Uterus (tissue), 4 donors: ENCODE measurements around the gene TRMT2B. TPM values are rescaled to one million over a fixed set of nuclear protein-coding genes. Genes with fewer than 3 reads are reported as not detected.
"Not testable (repeated sequence)": the region's sequence is repeated elsewhere in the genome, so short reads cannot be mapped to it uniquely, and the experiment has no call there.

ENCODE experiments used
- DNase-seq, 2 donors: peaks; one replicate each; pipeline ENCODE4 v3.0.0-alpha.2; 2019 to 2020
- H3K27ac ChIP-seq, 2 donors: fragments of 200-600 bp; sonication (generic); 1 replicate in 1 of 2; 2 replicates in 1 of 2; pipeline ENCODE4 v1.5.1; 2016 to 2018
- H3K27me3 ChIP-seq, 2 donors: fragments of 200-600 bp; sonication (generic); one replicate each; pipeline ENCODE4 v1.5.1; 2018 to 2019; ENCODE audit warnings: control low read depth in 1 of 2
- H3K36me3 ChIP-seq, 2 donors: fragments of 200-600 bp; sonication (generic); one replicate each; pipeline ENCODE4 v1.5.1; 2019; ENCODE audit warnings: control low read depth in 1 of 2
- H3K4me1 ChIP-seq, 2 donors: fragments of 200-600 bp; sonication (generic); one replicate each; pipeline ENCODE4 v1.5.1; 2018 to 2019; ENCODE audit warnings: control low read depth in 1 of 2
- H3K4me3 ChIP-seq, 2 donors: fragments of 200-600 bp; sonication (generic); 1 replicate in 1 of 2; 2 replicates in 1 of 2; pipeline ENCODE4 v1.5.1; 2018 to 2019; ENCODE audit warnings: mild to moderate bottlenecking in 1 of 2
- H3K9me3 ChIP-seq, 2 donors: fragments of 200-600 bp; sonication (generic); one replicate each; pipeline ENCODE4 v1.5.1; 2019; ENCODE audit warnings: control low read depth in 1 of 2
- CTCF ChIP-seq, 4 experiments: fragments of 200-600 bp in 2 of 4; fragments of 450-650 bp in 2 of 4; sonication (generic) in 2 of 4; IDR thresholded peaks; one replicate each; pipeline ENCODE4 v1.5.1; 2016 to 2019; ENCODE audit warnings: antibody characterized with exemption in 4 of 4, mild to moderate bottlenecking in 2 of 4, moderate library complexity in 1 of 4
- POLR2A ChIP-seq, 2 donors: fragments of 450-650 bp; IDR thresholded peaks; one replicate each; pipeline ENCODE4 v1.6.1; 2016; ENCODE audit warnings: antibody characterized with exemption in 2 of 2, mild to moderate bottlenecking in 1 of 2, moderate library complexity in 1 of 2
- intact Hi-C: fragments of 100-400 bp; cut with DNase I; formaldehyde crosslinking; loops from one replicate; pipeline ENCODE4 v1.15.1; 2023; ENCODE audit warnings: low total_unique reads
- total RNA-seq, 4 donors: library from RNA; depleted of rRNA in 3 of 4; stranded (reverse); fragments of >200 nt in 3 of 4; gene quantifications; one replicate each; pipeline versions ENCODE4 v1.1.0 to v1.2.4, GENCODE V29; 2014 to 2023
- donor health status: DM: yes; HTN: yes; CAD: no.

Gene TRMT2B
- total RNA-seq, 4 donors from 2014 or later: 13.1 to 19.1 (median 16.1) TPM

DNA sequence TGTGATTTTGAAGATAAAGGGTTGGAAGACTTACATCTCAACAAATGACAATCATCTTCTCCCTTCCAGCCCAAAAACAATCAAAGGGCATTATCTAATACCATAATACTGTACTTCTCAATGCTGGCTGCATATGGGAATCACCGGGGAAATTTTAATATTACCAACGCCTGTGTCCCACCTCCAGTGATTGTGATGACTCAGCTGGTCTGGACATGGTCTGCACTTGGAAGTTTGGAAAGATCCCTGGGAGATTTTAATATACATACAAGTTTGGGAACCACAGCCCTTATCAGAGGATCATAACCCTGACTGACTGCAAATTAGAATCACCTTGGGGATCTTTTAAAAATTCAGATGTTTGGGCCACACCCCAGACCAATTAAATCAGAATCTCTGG, 52.5 kb downstream of the TRMT2B start:
- no peaks in the 10 kb centered on the region for H3K4me1 ChIP-seq
- no peaks in the 10 kb centered on the region for H3K27me3 ChIP-seq
- no peak for TF ChIP-seq POLR2A (IDR thresholded peaks at IDR 0.05)
- no peak for TF ChIP-seq CTCF (IDR thresholded peaks at IDR 0.05)
- no peak overlapping the region for H3K4me3 ChIP-seq
- no peak overlapping the region for H3K27ac ChIP-seq
- intact Hi-C loops: no loop called here
- no peak for DNase-seq
- H3K36me3 ChIP-seq: no peaks in the 10 kb centered on the region
- H3K9me3 ChIP-seq: no peaks in the 10 kb centered on the region

GRCh38 chrX:100995469-100995868, 56.4 kb downstream of the TRMT2B start:
- Histone ChIP-seq H3K27ac (no peak overlapping the region), H3K9me3 (no peaks in the 10 kb centered on the region), H3K36me3 (no peaks in the 10 kb centered on the region), H3K4me3 (no peak overlapping the region), H3K27me3 (no peaks in the 10 kb centered on the region), H3K4me1 (no peaks in the 10 kb centered on the region)
- DNase-seq: no peak
- intact Hi-C loops: no loop called here
- TF ChIP-seq POLR2A (IDR thresholded peaks at IDR 0.05) (no peak), CTCF (IDR thresholded peaks at IDR 0.05) (no peak)

DNA sequence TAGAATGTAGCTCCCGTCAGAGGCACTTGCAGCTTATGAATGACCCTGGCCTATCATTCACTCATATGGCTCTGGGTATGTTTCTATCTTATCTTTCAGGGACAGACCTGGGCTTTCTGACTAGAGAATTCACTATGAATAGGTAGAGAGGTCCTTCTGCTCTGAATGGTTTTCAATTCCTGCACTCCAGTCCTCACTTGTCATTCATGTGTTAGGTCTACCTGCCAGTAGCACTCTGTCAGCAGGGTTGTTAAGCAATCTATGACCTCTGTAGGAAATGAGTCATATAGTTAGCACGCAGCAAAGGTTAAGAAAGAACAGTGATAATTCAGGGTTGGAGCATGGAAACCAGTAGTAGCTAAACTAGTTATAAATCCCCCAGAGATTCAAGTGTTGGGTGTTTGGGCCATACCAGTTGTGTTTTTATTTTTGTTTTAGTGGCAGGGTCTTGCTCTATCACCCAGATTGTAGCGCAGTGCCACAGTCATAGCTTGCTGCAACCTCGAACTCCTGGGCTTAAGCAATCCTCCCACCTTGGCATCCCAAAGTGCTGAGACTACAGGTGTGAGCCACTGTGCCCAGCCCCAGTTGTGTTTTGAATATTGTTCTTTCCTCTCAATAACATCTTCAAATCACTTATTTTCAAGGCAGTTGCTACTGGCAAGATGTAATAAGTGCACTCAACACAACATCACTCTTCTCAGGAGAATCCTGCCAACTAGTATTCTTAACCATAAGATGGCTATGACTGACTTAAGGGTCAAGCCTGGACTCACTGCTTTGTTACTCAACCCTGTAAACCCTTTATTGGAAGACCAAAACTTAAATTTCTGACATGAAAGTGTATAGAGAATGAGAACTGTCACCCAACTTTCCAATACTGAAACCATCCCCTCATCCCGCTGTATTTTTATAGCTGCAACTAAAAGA, 57.3 kb downstream of the TRMT2B start:
- DNase-seq: no peak
- intact Hi-C loops: no loop called here
- H3K4me1 ChIP-seq: no peaks in the 10 kb centered on the region

GRCh38 chrX:100990139-100990538, 61.8 kb downstream of the TRMT2B start:
- Histone ChIP-seq H3K4me3 (no peak overlapping the region), H3K27me3 (no peaks in the 10 kb centered on the region), H3K9me3 (no peaks in the 10 kb centered on the region), H3K4me1 (no peaks in the 10 kb centered on the region), H3K36me3 (no peaks in the 10 kb centered on the region), H3K27ac (no peak overlapping the region)
- TF ChIP-seq POLR2A (IDR thresholded peaks at IDR 0.05) (no peak), CTCF (IDR thresholded peaks at IDR 0.05) (no peak)
- intact Hi-C loops: no loop called here
- no peak for DNase-seq

More for the DNA sequence above, 57.3 kb downstream of the TRMT2B start:
- TF ChIP-seq CTCF (IDR thresholded peaks at IDR 0.05) (no peak), POLR2A (IDR thresholded peaks at IDR 0.05) (no peak)
- Histone ChIP-seq H3K9me3 (no peaks in the 10 kb centered on the region), H3K36me3 (no peaks in the 10 kb centered on the region), H3K27me3 (no peaks in the 10 kb centered on the region), H3K27ac (no peak overlapping the region), H3K4me3 (no peak overlapping the region)

DNA sequence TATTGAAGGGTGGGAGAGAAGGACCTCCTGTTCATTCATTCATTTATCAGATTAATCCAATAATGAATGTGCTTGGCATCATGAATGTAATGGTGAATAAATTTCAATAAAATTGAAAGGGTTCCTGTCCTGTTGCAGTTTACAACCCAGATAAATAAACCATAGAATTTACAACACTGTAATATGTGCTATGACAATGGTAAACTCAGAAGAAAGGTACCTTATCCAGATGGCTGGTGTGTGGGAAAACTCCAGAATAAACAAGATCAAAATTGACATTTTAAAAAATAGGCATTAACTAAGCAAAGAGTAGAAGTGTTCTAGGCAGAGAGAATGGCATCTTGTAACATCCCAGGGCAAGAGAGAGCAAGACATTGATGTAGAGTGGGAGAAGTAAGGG, 67.1 kb downstream of the TRMT2B start:
- Histone ChIP-seq H3K27me3 (no peaks in the 10 kb centered on the region), H3K9me3 (no peaks in the 10 kb centered on the region), H3K27ac (no peak overlapping the region), H3K4me1 (no peaks in the 10 kb centered on the region), H3K36me3 (no peaks in the 10 kb centered on the region), H3K4me3 (no peak overlapping the region)
- DNase-seq: no peak
- TF ChIP-seq POLR2A (IDR thresholded peaks at IDR 0.05) (no peak), CTCF (IDR thresholded peaks at IDR 0.05) (no peak)
- intact Hi-C loops: no loop called here

DNA sequence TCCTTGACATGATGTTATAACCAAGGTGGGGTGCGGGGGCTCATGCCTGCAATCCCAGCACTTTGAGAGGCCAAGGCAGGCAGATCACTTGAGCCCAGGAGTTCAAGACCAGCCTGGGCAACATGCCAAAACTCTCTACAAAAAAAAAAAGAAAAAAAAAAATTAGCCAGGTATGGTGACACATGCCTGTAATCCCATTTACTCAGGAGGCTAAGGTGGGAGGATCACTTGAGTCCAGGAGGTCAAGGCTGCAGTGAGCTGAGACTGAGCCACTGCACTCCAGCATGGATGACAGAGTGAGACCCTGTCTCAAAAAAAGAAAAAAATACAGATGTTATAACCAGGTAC, 70.4 kb downstream of the TRMT2B start:
- H3K4me1 ChIP-seq, H3K4me3 ChIP-seq, H3K9me3 ChIP-seq, intact Hi-C loops, DNase-seq, H3K27me3 ChIP-seq, H3K27ac ChIP-seq, H3K36me3 ChIP-seq: not testable (repeated sequence)
